ENCODE measurements around the gene PSG7.
"Not testable (repeated sequence)": the region's sequence is repeated elsewhere in the genome, so short reads cannot be mapped to it uniquely, and the experiment has no call there.

PSG7 gene

DNA sequence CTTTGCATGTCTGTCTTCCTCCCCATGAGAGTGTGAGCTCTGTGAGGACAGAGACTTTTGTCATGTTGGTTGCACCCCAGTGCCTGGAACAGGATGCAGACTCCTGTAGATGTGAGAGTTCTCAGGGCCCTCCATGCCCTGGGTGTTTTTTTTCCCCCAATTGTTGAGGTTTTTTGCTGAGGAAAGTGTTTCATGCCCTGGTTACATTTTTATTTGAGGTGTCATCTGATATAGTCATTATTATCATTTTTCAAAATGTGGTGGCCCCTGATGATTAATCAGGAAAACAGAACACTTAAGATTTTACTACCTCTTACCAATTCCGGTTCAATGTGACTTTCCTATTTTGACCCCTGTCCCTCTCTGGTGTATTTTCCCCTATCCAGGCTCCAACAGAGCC is 20.1 kb downstream of the PSG7 start:
- not testable (repeated sequence) for DNase-seq (ENCODE audit: low read depth in 2 of 2)

- not testable (repeated sequence) for DNase-seq (ENCODE audit: low read depth in 2 of 2)
Observed at GRCh38 chr19:42913516-42913915, 23.5 kb downstream of the PSG7 start.

DNA sequence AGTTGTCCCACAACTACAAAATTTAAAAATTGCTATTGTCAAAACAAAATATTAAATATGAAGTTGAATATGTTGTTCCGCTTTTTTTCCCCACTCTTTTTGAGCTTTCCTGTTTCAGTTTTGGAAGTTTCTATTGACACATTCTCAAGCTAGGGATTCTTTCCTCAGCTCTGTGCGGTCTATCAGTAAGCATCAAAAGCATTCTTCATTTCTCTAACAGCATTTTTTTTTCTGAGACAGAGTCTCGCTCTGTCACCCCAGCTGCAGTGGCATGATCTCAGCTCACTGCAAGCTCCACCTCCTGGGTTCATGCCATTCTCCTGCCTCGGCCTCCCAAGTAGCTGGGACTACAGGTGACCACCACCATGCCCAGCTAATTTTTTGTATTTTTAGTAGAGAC is 24.1 kb downstream of the PSG7 start:
- not testable (repeated sequence) for DNase-seq (ENCODE audit: low read depth in 2 of 2)

DNA sequence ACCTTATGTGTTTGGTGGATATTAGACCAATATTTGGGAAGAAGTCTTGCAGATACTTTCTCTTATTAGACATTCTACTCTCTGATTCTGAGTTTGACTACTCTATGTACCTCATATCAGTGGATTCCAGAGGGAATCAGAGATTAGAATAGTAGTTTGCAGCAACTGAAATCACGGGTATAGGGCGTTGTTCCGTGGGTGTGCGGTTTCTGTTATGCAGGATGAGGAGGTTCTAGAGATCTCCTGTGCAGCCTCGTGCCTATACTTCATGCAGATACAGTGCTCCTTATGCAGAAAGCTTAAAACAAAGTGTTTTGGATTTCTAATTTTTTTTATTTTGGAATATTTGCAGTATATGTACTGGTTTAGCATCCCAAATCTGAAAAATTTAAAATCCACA is 25.3 kb downstream of the PSG7 start:
- DNase-seq (ENCODE audit: low read depth in 2 of 2): not testable (repeated sequence)

GRCh38 chr19:42906162-42906561 is 30.8 kb downstream of the PSG7 start:
- DNase-seq (ENCODE audit: low read depth in 2 of 2): not testable (repeated sequence)

DNA sequence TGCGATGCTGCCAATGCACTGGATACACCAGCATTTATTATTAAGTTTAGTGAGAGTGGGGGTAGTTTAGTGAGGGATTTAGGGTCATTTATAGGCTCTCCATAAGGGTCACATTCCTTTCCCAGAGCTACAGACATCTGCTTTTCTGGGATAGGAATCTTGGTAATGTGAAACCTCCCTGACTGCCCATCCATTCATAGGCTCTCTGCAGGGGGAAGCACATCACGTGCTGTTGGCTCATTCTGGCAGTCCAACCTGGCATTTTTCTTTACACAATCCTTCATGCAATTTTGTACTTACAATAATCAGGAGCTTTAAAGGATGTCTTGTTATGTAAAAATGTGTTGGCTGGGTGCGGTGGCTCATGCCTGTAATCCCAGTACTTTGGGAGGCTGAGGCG is 36.4 kb downstream of the PSG7 start:
- DNase-seq (ENCODE audit: low read depth in 2 of 2): not testable (repeated sequence)

DNA sequence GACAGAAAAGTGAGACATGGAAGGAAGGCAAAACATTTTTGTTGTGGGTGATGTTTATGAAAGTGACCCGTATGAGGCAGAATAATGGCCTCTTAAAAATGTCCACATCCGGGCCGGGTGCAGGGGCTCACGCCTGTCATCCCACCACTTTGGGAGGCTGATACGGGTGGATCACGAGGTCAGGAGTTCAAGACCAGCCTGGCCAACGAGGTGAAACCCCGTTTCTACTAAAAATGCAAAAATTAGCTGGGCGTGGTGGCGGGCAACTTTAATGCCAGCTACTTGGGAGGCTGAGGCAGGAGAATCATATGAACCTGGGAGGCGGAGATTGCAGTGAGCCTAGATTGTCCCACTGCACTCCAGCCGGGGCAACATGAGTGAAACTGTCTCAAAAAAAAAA is 37.3 kb downstream of the PSG7 start:
- not testable (repeated sequence) for DNase-seq (ENCODE audit: low read depth in 2 of 2)

GRCh38 chr19:42899110-42899509 is 37.9 kb downstream of the PSG7 start:
- not testable (repeated sequence) for DNase-seq (ENCODE audit: low read depth in 2 of 2)

DNA sequence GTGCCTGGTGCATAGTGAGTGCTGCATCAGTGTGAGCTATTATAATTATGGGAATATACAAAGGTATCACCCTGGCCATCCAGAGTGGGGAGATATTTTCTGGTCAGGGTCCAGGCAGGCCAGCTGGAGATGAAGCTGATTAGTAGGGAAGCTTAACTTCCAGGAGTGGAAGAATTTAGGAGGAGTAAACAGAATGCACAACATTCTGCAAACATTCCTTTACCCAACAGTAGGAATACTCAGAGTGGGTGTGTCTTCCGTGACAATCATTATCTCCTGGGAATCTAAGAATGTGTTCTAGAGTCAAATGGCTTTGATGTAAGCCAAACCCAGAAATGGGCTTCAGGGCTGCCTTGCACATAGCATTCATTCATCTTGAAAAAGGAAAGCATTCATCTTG is 38.4 kb downstream of the PSG7 start:
- not testable (repeated sequence) for DNase-seq (ENCODE audit: low read depth in 2 of 2)

DNA sequence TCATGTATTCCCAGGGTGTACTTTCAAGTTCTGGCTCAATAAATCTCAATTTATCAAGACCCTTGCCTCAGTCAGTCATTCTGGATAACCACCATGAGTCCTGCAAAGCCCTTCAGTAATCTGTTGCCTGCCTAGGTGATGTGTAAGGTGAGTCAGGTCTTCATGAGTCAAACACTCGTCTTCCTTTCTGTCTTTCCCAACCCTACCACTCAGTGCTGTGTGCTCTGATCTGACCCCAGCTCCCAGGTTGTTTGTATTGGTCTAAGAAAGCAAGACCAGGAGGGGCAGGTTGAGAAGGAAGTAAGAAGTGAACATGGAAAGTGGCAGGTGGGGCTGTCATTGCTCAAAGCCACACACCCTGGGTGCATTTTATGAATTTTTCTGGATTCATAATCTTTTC is 39.3 kb downstream of the PSG7 start:
- DNase-seq (ENCODE audit: low read depth in 2 of 2): not testable (repeated sequence)

- DNase-seq (ENCODE audit: low read depth in 2 of 2): not testable (repeated sequence)
Observed at GRCh38 chr19:42890446-42890845, 46.6 kb downstream of the PSG7 start.

GRCh38 chr19:42887876-42888445 is 49.0 kb downstream of the PSG7 start:
- DNase-seq (ENCODE audit: low read depth in 2 of 2): not testable (repeated sequence)

GRCh38 chr19:42882730-42883129 is 54.3 kb downstream of the PSG7 start:
- DNase-seq (ENCODE audit: low read depth in 2 of 2): not testable (repeated sequence)

GRCh38 chr19:42882010-42882409 is 55.0 kb downstream of the PSG7 start:
- not testable (repeated sequence) for DNase-seq (ENCODE audit: low read depth in 2 of 2)

GRCh38 chr19:42881279-42881678 is 55.7 kb downstream of the PSG7 start:
- not testable (repeated sequence) for DNase-seq (ENCODE audit: low read depth in 2 of 2)

DNA sequence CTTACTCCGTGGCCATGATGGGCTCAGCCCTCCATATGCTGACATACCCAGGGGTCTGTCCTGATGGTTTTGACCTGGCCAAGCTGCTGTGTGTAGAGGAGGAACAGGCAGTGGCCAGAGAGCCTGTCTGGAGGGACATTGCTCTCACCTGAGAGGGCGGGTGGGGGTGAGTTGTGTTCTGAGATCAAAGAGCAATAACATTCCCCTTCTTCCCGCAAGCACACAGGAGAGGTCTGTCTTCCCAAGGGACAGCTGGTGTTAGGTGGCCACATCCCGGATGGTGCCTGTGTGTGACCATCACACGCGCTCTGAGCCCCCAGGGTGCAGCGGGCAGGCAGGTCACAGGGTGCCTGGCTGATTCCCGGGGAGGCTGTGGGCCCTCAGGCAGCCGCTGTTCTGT is 56.4 kb downstream of the PSG7 start:
- DNase-seq (ENCODE audit: low read depth in 2 of 2): not testable (repeated sequence)

DNA sequence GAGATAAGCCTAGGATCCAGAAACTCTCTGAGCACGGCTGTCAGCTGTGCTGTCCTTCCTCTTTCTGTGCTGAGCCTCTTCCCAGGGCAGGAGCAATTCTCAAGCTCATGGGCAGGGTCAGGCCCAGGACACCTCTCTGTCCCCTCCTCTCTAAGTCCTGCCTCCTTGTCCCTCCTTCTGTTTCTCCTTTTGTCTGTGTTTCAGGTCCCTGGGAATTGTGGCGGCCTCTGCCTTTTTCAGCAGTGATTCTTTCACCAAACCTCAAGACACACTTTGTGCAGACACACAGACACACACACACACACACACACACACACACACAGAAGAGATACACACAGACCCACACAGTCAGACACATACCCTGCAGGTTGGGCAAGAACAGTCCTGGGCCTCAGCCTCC is 57.4 kb downstream of the PSG7 start, which contains the start of gene PSG1:
TSS of gene PSG1 (minus strand) at position 101 of the 400 bp plus-strand sequence. CDS start 132 bp downstream, outside the sequence.
- no peak for DNase-seq (ENCODE audit: low read depth in 2 of 2)

GRCh38 chr19:42876596-42876995 is 60.4 kb downstream of the PSG7 start:
- DNase-seq (ENCODE audit: low read depth in 2 of 2): not testable (repeated sequence)

DNA sequence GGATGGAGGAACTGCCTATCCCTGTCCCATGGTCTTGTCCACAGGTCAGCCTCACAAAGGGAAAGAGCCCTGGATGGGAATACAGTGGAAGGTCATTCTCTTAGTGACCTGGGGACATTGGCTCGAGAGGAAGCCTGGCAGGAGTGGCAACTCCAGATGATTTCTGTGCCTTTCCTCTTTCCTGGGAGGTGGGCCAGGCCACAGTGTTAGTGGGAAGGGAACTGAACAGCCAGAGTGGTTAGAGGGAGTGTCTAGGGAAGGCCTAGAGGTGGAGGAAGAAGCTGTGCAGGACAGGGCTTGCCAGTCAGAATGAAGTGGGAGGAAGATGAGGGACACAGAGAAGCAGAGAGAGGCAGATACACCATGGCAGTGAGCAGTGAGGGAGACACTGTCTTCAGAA is 61.1 kb downstream of the PSG7 start:
- not testable (repeated sequence) for DNase-seq (ENCODE audit: low read depth in 2 of 2)

DNA sequence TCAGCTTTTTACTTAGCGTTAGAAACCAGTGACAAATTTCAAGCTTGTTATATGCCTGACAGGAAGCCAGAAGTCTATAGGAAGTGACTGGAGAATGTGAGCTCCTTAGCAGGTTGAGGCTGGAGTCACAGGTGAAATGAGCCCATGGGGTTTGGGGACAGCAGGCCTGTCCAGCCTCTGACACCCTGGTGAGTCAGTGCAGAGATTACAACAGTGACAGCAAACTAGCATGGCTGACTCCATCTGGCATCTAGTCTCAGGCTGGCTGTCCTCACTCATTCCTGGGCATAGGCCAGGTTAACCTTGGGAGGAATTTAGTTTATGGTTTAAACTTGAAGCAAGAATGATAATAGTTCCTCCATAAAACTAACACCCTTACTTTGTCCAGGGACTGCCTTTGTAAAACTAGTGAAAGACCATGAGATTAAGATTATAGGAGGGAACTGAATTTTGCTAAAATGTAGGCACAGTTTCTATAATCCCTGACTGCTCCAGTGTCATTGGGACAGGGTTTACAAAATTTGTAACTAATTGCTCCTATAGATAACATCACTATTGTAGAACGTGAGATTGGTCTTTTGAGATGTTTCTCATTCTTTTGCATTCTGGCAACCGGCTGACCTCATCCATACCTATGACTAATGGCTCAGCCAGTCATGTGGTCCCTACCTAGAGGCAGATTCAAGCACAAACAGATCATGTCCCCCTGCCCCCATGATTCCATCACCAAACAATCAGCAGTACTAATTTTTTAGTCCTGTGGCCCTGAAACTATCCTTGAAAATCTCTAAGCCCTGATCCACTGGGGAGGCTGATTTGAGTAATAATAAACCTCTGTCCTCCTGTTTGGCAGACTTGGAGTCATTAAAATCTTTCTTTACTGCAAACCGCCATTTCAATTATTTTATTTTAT is 61.9 kb downstream of the PSG7 start:
- DNase-seq (ENCODE audit: low read depth in 2 of 2): not testable (repeated sequence)

GRCh38 chr19:42874136-42874535 is 62.9 kb downstream of the PSG7 start:
- not testable (repeated sequence) for DNase-seq (ENCODE audit: low read depth in 2 of 2)
